HepG2 (cell line): ENCODE measurements around the gene FAM83G. TPM values are rescaled to one million over a fixed set of nuclear protein-coding genes. Genes with fewer than 3 reads are reported as not detected.

Experiments
- GATAD1 ChIP-seq: IDR thresholded peaks from 2 replicates; pipeline ENCODE4 v1.6.1; 2016; ENCODE audit warnings: missing genetic modification reagents, missing compliant biosample characterization
- MEIS1 ChIP-seq: sonication (generic); formaldehyde crosslinking; IDR thresholded peaks from 2 replicates; pipeline ENCODE4 v1.9.0; 2021; ENCODE audit warnings: mild to moderate bottlenecking, missing genetic modification reagents, moderate library complexity, borderline replicate concordance
- MIER2 ChIP-seq: IDR thresholded peaks from 2 replicates; pipeline ENCODE4 v1.6.1; 2016; ENCODE audit warnings: missing biosample characterization, missing genetic modification reagents
- polyA plus RNA-seq, 8 experiments: library from polyadenylated mRNA; depleted of rRNA in 3 of 8; stranded (reverse) in 7 of 8; unstranded in 1 of 8; fragments of >200 nt; fragmentation: Illumina TruSeq in 4 of 8; extraction: Trizol in 4 of 8; gene quantifications; 2 replicates each; pipeline versions ENCODE4 v1.2.1 to v1.2.3, GENCODE V29; 2011 to 2016; ENCODE audit warnings: low read depth in 4 of 8, missing spikeins in 1 of 8, mixed read lengths in 1 of 8; ENCODE audit not compliant: insufficient read depth in 1 of 8
- total RNA-seq, 5 experiments: library from RNA; depleted of rRNA; stranded (reverse); fragments of >200 nt; fragmentation: Illumina TruSeq; extraction: Trizol; gene quantifications; 2 replicates each; pipeline ENCODE4 v1.2.3, GENCODE V29; 2016; ENCODE audit warnings: low read depth in 1 of 5
- TF ChIP-seq, protein P1 (sequence below), 2 experiments: sonication (generic) in 1 of 2; formaldehyde crosslinking in 1 of 2; IDR thresholded peaks; 2 replicates each; pipeline versions ENCODE4 v1.4.0 to v1.6.1; 2016 to 2020; ENCODE audit warnings: borderline replicate concordance in 1 of 2, low read depth in 1 of 2, mild to moderate bottlenecking in 1 of 2, missing genetic modification reagents in 1 of 2
- TF ChIP-seq, protein P2 (sequence below): sonication (generic); formaldehyde crosslinking; IDR thresholded peaks from 2 replicates; pipeline ENCODE4 v1.4.0; 2020; ENCODE audit warnings: mild to moderate bottlenecking, missing genetic modification reagents
- TF ChIP-seq, protein P3 (sequence below): IDR thresholded peaks from 2 replicates; pipeline ENCODE4 v1.6.1; 2012; ENCODE audit warnings: low read length, improper control_type of control experiment
- TF ChIP-seq, protein P4 (sequence below), 2 experiments: sonication (generic) in 1 of 2; formaldehyde crosslinking in 1 of 2; IDR thresholded peaks; 2 replicates each; pipeline versions ENCODE4 v1.6.1 to v1.9.0; 2014 to 2022; ENCODE audit warnings: antibody characterized with exemption in 1 of 2, borderline replicate concordance in 1 of 2, inconsistent platforms in 1 of 2, low read depth in 1 of 2, missing genetic modification reagents in 1 of 2

The FAM83G gene
- total and polyA plus RNA-seq, 2 of the 13 experiments (the other 11 are each of a cell fraction or from before 2014, with no cell fraction given) = 13.7 to 18.6 TPM

DNA sequence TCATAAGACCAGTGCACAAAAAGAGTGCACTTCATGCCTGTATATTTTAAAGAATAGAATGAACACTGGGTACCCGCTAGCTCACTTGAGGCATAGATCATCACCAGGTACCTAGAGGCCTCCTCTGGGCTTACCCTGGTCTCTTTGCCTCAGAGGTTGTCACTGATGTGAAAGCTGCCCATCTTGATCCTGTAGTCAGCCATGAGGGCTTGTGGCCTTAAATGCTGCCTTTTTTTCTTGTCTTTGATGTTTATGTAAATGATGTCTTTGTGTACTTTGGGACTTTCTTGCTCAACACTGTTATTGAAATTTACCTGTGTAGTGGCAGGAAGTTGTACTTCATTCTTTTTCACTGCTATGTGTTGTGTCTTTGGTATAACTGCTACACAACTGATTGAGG, 79.4 kb downstream of the FAM83G start (continued):
- TF ChIP-seq, protein P1, sequence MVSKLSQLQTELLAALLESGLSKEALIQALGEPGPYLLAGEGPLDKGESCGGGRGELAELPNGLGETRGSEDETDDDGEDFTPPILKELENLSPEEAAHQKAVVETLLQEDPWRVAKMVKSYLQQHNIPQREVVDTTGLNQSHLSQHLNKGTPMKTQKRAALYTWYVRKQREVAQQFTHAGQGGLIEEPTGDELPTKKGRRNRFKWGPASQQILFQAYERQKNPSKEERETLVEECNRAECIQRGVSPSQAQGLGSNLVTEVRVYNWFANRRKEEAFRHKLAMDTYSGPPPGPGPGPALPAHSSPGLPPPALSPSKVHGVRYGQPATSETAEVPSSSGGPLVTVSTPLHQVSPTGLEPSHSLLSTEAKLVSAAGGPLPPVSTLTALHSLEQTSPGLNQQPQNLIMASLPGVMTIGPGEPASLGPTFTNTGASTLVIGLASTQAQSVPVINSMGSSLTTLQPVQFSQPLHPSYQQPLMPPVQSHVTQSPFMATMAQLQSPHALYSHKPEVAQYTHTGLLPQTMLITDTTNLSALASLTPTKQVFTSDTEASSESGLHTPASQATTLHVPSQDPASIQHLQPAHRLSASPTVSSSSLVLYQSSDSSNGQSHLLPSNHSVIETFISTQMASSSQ (IDR thresholded peaks at IDR 0.05; ENCODE audit: low read depth) = no peak
- TF ChIP-seq, protein P1 (CRISPR knock-in tag; IDR thresholded peaks at IDR 0.05; ENCODE audit: borderline replicate concordance) = no peak
- TF ChIP-seq MEIS1 (no peak), GATAD1 (CRISPR knock-in tag) (0 out of 2 replicates have a peak, but pooled peaks have one; percentile 30), MIER2 (CRISPR knock-in tag) (no peak)
- TF ChIP-seq, protein P2, sequence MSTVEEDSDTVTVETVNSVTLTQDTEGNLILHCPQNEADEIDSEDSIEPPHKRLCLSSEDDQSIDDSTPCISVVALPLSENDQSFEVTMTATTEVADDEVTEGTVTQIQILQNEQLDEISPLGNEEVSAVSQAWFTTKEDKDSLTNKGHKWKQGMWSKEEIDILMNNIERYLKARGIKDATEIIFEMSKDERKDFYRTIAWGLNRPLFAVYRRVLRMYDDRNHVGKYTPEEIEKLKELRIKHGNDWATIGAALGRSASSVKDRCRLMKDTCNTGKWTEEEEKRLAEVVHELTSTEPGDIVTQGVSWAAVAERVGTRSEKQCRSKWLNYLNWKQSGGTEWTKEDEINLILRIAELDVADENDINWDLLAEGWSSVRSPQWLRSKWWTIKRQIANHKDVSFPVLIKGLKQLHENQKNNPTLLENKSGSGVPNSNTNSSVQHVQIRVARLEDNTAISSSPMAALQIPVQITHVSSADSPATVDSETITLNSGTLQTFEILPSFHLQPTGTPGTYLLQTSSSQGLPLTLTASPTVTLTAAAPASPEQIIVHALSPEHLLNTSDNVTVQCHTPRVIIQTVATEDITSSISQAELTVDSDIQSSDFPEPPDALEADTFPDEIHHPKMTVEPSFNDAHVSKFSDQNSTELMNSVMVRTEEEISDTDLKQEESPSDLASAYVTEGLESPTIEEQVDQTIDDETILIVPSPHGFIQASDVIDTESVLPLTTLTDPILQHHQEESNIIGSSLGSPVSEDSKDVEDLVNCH (CRISPR knock-in tag) = no peak
- TF ChIP-seq, protein P3, sequence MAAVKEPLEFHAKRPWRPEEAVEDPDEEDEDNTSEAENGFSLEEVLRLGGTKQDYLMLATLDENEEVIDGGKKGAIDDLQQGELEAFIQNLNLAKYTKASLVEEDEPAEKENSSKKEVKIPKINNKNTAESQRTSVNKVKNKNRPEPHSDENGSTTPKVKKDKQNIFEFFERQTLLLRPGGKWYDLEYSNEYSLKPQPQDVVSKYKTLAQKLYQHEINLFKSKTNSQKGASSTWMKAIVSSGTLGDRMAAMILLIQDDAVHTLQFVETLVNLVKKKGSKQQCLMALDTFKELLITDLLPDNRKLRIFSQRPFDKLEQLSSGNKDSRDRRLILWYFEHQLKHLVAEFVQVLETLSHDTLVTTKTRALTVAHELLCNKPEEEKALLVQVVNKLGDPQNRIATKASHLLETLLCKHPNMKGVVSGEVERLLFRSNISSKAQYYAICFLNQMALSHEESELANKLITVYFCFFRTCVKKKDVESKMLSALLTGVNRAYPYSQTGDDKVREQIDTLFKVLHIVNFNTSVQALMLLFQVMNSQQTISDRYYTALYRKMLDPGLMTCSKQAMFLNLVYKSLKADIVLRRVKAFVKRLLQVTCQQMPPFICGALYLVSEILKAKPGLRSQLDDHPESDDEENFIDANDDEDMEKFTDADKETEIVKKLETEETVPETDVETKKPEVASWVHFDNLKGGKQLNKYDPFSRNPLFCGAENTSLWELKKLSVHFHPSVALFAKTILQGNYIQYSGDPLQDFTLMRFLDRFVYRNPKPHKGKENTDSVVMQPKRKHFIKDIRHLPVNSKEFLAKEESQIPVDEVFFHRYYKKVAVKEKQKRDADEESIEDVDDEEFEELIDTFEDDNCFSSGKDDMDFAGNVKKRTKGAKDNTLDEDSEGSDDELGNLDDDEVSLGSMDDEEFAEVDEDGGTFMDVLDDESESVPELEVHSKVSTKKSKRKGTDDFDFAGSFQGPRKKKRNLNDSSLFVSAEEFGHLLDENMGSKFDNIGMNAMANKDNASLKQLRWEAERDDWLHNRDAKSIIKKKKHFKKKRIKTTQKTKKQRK = no peak
- TF ChIP-seq, protein P4, sequence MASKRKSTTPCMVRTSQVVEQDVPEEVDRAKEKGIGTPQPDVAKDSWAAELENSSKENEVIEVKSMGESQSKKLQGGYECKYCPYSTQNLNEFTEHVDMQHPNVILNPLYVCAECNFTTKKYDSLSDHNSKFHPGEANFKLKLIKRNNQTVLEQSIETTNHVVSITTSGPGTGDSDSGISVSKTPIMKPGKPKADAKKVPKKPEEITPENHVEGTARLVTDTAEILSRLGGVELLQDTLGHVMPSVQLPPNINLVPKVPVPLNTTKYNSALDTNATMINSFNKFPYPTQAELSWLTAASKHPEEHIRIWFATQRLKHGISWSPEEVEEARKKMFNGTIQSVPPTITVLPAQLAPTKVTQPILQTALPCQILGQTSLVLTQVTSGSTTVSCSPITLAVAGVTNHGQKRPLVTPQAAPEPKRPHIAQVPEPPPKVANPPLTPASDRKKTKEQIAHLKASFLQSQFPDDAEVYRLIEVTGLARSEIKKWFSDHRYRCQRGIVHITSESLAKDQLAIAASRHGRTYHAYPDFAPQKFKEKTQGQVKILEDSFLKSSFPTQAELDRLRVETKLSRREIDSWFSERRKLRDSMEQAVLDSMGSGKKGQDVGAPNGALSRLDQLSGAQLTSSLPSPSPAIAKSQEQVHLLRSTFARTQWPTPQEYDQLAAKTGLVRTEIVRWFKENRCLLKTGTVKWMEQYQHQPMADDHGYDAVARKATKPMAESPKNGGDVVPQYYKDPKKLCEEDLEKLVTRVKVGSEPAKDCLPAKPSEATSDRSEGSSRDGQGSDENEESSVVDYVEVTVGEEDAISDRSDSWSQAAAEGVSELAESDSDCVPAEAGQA (IDR thresholded peaks at IDR 0.05; ENCODE audit: low read depth) = no peak
- TF ChIP-seq, protein P4 (CRISPR knock-in tag; IDR thresholded peaks at IDR 0.05; ENCODE audit: borderline replicate concordance) = no peak
